Measurements from ENCODE around the gene JMJD4. TPM values are rescaled to one million over a fixed set of nuclear protein-coding genes. Genes with fewer than 3 reads are reported as not detected.
A peak's percentile ranks its signal among the peaks of the same experiment; 100 is the strongest.

The JMJD4 gene
- total RNA-seq, 1 donor from 2014 or later = 13.4 TPM

GRCh38 chr1:227736814-227737432 lies 1.8 kb upstream of the JMJD4 start:
- DNase-seq (ENCODE audit: low spot score) = no peak
- no peak for ATAC-seq
- intact Hi-C loops (cut with DNase I) = no loop called here

GRCh38 chr1:227735539-227736285 lies 610 bp upstream of the JMJD4 start:
- ATAC-seq = peak; percentile 46
- DNase-seq (ENCODE audit: low spot score) = no peak
- intact Hi-C loops (cut with DNase I) = no loop called here

DNA sequence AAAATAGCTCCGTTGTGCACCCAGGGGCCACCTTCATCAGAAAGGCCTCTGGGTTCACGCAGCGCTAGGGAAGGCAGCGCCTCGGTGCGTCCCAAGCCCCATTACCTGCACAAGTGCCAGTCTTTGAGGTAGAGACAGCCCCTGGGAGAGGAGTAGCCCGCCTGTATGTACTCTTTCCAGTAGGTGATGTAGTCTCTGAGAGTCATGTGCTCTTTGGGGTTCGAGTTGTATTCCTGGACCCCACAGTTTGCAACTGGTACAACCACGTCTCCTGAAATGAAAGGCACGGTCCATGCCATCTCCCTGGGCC lies 601 bp downstream of the JMJD4 start:
- DNase-seq (ENCODE audit: low spot score) (no peak), ATAC-seq (no peak)
- intact Hi-C loops (cut with DNase I) = no loop called here

GRCh38 chr1:227733751-227734545 lies 1.2 kb downstream of the JMJD4 start:
- no peak for DNase-seq (ENCODE audit: low spot score)
- intact Hi-C loops (cut with DNase I) = no loop called here
- no peak for ATAC-seq

DNA sequence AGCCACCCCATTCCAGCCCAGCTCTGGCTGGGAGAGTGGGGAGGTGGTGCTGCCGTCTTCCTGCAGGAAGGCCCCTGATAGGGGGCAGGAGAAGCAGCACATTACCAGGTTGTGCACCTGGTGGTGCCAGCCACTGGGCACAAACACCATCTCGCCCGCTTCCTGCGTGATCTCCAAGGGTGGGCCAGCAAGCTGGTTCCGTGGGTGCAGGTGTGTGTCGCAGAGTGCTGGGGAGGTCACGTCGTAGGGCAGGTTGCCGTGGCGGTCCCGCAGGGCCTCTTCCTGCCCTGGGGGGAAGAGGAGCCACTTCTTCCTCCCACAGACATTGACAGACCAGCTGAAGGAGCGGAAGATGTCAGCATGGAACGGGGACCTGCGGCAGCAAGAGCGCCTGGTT lies 1.8 kb downstream of the JMJD4 start:
- no peak for DNase-seq (ENCODE audit: low spot score)
- intact Hi-C loops (cut with DNase I) = no loop called here
- no peak for ATAC-seq

GRCh38 chr1:227732586-227733308 lies 2.4 kb downstream of the JMJD4 start:
- no peak for ATAC-seq
- DNase-seq (ENCODE audit: low spot score) = no peak
- intact Hi-C loops (cut with DNase I) = no loop called here

GRCh38 chr1:227731696-227732585 lies 3.2 kb downstream of the JMJD4 start:
- DNase-seq (ENCODE audit: low spot score) (no peak), ATAC-seq (no peak)
- intact Hi-C loops (cut with DNase I) = no loop called here

DNA sequence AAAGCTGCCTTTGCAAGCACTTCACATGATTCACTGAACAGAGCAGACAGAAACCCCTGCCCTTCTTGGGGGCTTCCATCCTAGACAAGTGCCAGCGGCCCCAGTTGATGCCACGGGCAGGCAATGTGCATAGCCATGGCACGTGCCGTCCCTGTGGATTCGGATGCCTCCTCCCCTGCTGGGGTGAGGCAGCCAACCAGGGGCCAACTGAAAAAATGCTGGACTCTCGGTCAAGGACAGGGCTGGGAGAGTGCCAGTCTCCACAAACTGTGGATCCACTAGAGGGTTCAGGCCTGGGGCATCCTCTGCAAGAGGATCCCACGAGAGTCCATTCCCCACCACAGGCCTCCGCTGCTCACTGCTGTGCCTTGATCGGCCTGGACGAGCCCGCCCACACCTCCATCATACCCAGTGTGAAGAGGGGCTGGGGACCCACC lies 3.8 kb downstream of the JMJD4 start:
- intact Hi-C loops (cut with DNase I) = no loop called here
- DNase-seq (ENCODE audit: low spot score) (no peak), ATAC-seq (no peak)

DNA sequence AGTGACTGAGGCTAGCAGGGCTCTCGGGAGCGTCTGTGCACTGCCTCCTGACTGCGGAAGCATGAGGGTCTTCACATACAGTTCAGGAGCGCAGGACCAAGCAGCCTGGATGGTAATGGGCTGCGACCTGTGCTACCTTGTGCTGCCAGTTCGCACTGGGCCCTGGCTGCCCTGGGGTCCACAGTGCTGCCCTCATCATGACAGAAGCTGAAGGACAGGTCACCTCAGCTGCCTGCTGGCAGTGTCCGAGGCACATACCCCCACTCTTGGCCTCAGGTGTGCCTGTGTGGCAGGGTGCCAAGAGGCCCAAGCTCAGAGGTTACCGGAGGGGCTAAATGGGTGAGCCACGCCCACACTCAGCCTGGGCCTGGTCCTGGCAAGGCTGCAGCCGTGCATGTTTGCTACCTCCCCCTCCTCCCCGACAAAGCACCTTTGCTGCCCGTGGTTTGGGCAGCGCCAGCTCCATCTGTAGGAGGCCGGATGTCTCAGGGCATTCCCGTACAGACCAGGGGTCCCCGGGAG lies 4.4 kb downstream of the JMJD4 start:
- intact Hi-C loops (cut with DNase I) = no loop called here
- no peak for DNase-seq (ENCODE audit: low spot score)
- ATAC-seq = no peak

DNA sequence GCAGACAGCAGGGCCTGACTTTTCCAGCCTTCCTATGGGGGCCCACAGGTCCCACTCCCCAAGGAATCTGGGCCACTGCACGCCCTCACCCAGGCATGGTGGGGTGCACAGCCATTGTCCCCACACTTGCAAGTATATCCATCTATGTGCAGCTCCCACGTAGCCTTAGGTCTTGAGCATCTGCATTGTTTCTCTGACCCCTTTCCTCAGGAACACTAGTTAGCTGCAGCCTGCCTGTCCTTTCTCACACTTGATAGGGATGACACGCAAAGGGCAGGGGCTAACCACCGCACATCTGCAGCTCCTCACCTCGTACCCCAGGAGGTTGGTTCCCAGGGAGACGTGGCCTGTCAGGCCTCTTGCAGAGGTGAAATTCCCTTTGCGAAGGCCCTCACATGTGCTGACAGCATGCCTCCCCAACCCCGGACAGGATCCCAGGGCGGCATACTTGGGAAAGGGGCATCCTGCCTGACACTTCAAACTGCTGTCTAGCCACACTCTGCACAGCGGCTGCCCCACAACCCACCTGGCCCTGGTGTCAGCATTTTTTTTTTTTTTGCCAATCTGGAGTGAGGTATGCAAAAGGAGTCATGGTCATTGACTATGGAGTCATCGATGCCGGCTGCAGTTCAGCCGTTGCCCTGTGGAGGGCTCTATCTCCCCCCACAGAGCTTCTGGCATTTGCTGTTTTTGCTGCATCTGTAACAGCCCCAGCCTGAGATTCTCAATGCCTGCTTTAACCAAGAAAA lies 5.0 kb downstream of the JMJD4 start:
- DNase-seq (ENCODE audit: low spot score) (no peak), ATAC-seq (peak; percentile 56)
- intact Hi-C loops (cut with DNase I) = no loop called here

DNA sequence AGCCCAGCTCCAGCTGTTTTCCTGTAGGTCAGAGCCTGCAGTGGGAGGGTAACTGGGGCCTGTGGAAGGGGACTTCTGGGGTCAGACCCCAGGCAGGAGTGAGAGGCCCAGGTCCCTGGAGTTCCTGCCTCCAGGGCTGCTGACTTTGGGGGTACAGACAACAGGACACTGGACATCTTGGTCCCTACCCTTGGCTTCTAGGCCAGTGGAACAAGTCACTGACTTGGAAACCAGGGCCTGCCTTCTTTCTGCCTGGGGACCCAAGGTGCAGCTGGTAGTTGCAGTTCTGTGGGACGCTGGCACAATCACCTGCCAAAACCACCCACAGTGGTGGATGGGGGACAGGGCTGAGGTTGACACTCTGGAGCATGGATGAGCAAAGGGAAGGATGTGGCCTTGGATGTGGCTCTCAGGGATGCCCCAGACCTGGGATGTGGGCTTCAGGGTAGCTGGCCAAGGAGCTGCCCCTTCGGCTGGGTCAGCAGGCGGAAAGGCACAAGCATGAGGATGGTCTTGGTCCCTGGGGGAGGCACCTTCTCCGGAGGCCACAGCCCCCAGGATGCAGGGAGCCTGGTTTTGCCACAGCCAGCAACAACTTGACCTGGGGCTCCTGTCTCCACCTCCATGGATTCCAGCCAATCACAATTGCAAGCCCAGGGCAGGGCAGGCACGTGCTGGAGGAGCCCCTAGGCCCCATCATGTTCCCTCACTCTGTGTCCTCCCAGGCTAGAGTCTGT lies 5.8 kb downstream of the JMJD4 start:
- intact Hi-C loops (cut with DNase I) = no loop called here
- peak; percentile 5 for ATAC-seq
- DNase-seq (ENCODE audit: low spot score) = no peak

DNA sequence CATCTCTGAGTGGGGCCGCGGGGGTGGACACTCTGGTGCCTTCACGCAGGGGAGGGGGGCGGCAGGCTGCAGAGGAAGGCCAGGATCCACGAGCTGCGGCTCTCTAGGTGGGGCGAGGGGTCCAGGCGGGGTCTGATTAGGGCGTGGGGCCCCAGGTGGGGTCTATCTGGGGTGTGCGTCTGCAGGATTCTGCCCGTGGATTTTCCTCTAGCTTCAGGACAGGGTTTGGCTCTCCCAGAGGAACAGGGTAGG lies 6.3 kb downstream of the JMJD4 start:
- no peak for DNase-seq (ENCODE audit: low spot score)
- intact Hi-C loops (cut with DNase I) = no loop called here
- ATAC-seq = peak; percentile 27

DNA sequence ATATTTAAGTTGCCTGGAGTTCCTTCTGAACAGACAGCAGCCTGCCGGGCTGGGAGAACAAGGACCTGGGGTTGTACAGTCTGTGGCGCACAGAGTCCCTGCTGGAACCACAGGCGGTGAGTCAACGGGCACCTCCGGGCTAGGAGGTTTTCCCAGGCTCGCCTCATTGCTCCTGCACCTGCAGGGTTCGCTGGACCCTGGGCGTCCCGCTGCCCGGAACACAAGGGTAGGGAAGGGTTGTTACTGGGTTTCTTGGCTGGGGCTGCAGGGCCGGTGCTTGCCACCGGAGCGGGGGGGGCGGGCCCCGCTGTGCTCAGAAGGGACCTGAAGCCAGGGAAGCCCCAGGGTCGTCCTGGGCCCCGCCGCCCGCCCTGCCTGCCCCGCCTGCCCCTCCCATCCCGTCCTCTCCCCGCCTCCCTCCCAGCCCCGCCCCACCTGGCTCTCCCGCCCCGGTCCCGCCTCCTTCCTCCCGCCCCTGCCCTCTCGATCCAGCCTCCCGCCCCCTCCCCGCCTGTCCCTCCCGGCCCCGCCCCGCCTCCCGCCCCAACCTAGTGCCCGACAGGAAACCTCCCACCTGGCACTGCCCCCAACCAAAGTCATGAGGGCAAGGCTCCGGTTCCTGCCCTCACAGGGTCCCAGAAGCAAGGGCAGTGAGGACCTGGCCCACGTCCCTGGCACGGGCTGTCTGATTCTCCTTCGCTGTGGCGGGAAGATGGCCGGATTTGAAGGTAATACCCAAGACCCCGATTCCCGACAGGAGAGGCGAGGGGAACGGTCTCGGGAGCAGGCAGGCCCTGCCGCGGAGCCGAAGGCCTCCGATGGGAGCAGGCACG lies 6.8 kb downstream of the JMJD4 start:
- intact Hi-C loops (cut with DNase I) = no loop called here
- peak; percentile 82 for DNase-seq (ENCODE audit: low spot score)
- peak; percentile 60 for ATAC-seq

- no peak for DNase-seq (ENCODE audit: low spot score)
- intact Hi-C loops (cut with DNase I) = no loop called here
- ATAC-seq = no peak
Observed at GRCh38 chr1:227726924-227727599, 8.0 kb downstream of the JMJD4 start.

GRCh38 chr1:227726318-227726717 lies 8.8 kb downstream of the JMJD4 start:
- intact Hi-C loops (cut with DNase I) = no loop called here
- ATAC-seq (no peak), DNase-seq (ENCODE audit: low spot score) (no peak)

- no peak for ATAC-seq
- intact Hi-C loops (cut with DNase I) = no loop called here
- DNase-seq (ENCODE audit: low spot score) = no peak
Observed at GRCh38 chr1:227725046-227725445, 10.1 kb downstream of the JMJD4 start.

Data from sciatic nerve (tissue), 2 donors.